ENCODE measurements around the gene TRIM23.

The TRIM23 gene

DNA sequence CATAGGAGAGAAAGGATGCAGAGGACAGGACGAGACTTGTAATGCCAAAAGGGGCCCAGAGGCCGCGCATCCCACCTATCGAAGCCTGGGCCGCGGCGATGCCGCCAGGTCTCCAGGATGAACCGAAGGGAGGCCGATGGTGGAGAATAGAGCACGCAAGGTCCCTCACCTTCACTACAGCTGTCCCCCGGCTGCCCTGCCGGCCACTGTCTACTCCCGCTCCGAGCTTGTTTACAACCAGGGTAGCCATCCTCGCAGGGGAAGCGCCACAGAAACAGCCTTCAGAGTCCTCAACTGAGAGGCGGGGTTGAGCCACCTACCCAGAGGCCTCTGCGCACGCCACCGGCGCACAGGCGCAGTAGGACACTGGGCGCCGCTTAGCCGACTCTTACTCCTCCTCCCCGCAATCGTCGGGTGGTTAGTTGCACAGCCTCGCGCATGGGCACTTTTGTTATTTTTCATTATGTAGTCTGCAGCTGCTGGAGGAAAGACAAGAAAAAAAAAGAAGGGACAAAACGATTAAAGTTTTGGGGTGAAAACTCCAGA is at the start of gene TRIM23:
TSS of gene TRIM23 (minus strand) at position 309 of the 546 bp plus-strand sequence. CDS start at position 250, 59 bp downstream.
- TF ChIP-seq, protein P1, sequence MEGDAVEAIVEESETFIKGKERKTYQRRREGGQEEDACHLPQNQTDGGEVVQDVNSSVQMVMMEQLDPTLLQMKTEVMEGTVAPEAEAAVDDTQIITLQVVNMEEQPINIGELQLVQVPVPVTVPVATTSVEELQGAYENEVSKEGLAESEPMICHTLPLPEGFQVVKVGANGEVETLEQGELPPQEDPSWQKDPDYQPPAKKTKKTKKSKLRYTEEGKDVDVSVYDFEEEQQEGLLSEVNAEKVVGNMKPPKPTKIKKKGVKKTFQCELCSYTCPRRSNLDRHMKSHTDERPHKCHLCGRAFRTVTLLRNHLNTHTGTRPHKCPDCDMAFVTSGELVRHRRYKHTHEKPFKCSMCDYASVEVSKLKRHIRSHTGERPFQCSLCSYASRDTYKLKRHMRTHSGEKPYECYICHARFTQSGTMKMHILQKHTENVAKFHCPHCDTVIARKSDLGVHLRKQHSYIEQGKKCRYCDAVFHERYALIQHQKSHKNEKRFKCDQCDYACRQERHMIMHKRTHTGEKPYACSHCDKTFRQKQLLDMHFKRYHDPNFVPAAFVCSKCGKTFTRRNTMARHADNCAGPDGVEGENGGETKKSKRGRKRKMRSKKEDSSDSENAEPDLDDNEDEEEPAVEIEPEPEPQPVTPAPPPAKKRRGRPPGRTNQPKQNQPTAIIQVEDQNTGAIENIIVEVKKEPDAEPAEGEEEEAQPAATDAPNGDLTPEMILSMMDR (IDR thresholded peaks at IDR 0.05; ENCODE audit: insufficient read depth, low read depth, low read length, missing control alignments) = no peak
- peak within 1 kb of the TSS; percentile 97 for H3K4me3 ChIP-seq (ENCODE audit: low read depth, low read length)
- peak; percentile 95 for DNase-seq (ENCODE audit: low read depth)

DNA sequence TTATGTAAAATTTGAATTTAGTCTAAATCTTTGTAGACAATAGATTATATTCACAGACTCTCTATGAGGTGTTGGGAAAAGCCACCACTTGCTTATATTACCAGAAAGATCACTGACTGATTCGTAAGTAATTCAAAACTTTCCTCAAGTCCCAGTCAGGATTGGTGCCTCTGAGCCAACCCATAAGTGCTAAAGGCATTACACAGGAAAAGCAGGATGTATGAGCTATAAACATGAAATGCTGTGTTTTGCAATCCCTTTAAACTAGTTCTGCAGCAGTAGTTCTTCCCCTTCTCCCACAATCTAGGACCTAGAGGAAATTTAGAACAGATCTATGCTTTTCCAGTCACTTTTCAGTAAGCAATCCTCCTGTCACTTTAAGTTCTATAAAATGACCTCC is 48.7 kb upstream of the TRIM23 start:
- H3K4me3 ChIP-seq (ENCODE audit: low read depth, low read length) = no peak overlapping the region
- DNase-seq (ENCODE audit: low read depth) = no peak
- TF ChIP-seq, protein P1 (IDR thresholded peaks at IDR 0.05; ENCODE audit: insufficient read depth, low read depth, low read length, missing control alignments) = no peak

DNA sequence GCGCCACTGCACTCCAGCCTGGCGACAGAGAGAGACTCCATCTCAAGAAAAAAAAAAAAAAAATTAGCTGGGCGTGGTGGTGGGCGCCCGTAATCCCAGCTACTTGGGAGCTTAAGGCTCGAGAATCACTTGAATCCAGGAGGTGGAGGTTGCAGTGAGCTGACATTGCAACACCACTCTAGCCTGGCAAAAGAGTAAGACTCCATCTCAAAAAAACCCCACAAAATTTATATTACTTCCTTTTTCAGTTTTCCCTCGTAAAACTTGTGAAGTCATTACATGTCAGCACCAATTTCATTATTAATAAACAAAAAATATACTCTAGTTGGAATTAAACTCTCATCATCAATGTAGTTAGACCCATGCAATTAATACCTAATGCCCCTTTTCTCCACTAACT is 44.6 kb upstream of the TRIM23 start:
- no peak for DNase-seq (ENCODE audit: low read depth)
- no peak overlapping the region for H3K4me3 ChIP-seq (ENCODE audit: low read depth, low read length)
- TF ChIP-seq, protein P1 (IDR thresholded peaks at IDR 0.05; ENCODE audit: insufficient read depth, low read depth, low read length, missing control alignments) = no peak

DNA sequence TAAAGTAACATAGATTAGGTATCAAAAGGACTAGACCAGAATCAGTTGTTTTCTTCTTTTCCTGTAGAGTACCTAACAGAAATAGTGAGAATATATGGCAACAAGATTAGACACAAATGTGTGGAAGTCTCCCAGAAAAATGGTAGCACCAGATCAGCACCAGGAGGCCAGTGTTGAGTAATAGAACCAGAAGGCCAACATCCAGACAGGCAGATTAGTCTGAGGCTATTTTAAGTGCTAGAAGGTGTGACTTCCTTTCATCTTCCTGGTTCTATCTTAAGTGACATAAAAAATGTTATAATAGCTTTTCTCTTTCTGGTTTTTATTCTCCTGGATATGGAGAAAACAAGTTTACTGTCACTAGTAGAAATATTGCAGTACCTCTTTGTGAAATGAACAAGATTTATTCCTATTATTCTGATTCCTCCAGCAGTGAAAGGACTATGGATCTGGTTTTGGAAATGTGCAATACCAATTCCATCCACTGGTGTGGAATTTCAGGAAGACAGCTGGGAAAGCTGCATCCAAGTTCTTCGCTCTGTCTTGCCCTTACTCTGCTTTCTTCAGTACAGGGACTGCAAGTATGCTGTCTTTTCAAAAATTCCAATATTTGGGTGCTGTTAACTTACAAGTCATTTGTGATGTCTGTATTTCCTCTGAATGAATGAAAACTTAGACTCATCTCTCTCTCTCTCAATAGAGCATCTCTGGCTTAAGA is 39.8 kb upstream of the TRIM23 start:
- H3K4me3 ChIP-seq (ENCODE audit: low read depth, low read length) = no peak overlapping the region
- DNase-seq (ENCODE audit: low read depth) = no peak
- TF ChIP-seq, protein P1 (IDR thresholded peaks at IDR 0.05; ENCODE audit: insufficient read depth, low read depth, low read length, missing control alignments) = no peak

DNA sequence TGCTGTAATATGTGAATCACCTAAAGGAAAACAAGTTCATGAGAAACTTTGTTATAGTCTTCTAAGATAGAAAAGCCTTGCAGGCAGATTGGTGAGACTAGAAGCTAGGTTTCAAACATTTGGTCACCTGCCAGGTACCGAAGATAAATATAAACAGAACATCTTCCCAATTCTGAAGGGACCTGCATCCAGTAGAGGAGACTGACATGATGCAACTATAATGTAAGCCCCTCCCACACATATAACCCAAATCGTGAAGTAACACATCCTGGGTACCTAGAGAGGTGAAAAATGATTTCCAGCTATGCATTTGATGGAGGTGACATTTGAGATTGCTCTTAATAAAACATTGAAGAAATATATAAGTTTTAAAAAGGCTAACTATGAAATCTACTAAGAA is 30.6 kb upstream of the TRIM23 start:
- DNase-seq (ENCODE audit: low read depth) = no peak
- no peak overlapping the region for H3K4me3 ChIP-seq (ENCODE audit: low read depth, low read length)
- TF ChIP-seq, protein P1 (IDR thresholded peaks at IDR 0.05; ENCODE audit: insufficient read depth, low read depth, low read length, missing control alignments) = no peak

DNA sequence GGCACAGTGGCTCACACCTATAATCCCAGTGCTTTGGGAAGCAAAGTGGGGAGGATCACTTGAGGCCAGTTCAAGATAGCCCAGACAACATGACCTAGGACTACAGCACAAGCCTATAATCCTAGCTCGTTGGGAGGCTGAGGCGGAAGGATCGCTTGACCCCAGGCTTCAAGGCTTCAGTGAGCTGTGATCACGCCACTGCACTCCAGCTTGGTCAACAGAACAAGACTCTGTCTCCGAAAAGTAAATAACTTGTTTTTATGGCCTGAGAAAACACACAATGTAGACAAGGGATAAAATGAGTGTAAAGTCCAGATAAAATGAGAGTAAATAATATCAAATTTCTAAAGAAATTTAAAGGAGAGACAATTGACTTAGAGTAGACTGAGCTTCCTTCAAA is 27.0 kb upstream of the TRIM23 start:
- DNase-seq (ENCODE audit: low read depth) = no peak
- no peak overlapping the region for H3K4me3 ChIP-seq (ENCODE audit: low read depth, low read length)
- TF ChIP-seq, protein P1 (IDR thresholded peaks at IDR 0.05; ENCODE audit: insufficient read depth, low read depth, low read length, missing control alignments) = no peak
